NCI-H146 treated with DMSO at 0.1 percent for 48 hours (cell line): ENCODE measurements around the gene MUC3A.

ENCODE experiments used
- DNase-seq: peaks from one replicate; lab custom pipeline; 2025; ENCODE audit not compliant: unreplicated experiment; lab: John Stamatoyannopoulos, UW

Gene MUC3A

DNA sequence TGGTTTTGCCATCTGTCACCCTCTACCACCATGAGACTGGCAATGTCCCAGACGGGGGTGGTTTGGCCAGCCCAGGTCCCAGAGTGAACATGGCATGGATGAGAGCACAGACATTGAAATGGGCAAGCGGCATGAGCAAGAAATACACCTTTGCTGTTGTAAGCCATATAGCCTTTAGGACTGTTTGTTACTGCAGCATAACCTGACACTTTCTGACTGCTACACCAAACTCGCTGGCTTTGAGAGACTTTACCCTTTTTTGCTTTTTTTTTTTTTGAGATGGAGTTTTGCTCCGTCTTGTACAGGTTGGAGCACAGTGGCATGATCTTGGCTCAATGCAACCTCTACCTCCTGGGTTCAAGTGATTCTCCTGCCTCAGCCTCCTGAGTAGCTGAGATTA lies 5.2 kb upstream of the MUC3A start:
- no peak for DNase-seq

DNA sequence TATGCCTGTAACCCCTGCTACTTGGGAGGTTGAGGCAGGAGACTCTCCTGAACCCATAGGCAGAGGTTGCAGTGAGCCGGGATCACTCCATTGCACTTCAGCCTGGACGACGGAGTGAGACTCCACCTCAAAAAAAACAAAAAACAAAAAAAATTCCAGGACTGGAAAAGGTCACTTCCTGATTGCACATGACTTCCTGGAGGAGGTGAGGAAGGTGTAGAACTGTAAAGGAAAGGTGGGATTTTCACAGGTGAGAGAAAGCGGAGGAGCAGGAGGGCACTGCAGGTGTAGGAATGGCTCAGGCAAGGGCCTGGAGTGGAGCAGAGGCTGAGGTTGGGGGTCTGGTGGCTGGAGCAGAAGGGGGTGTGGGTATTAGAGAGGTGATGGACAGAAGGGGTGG lies 3.2 kb upstream of the MUC3A start:
- no peak for DNase-seq

DNA sequence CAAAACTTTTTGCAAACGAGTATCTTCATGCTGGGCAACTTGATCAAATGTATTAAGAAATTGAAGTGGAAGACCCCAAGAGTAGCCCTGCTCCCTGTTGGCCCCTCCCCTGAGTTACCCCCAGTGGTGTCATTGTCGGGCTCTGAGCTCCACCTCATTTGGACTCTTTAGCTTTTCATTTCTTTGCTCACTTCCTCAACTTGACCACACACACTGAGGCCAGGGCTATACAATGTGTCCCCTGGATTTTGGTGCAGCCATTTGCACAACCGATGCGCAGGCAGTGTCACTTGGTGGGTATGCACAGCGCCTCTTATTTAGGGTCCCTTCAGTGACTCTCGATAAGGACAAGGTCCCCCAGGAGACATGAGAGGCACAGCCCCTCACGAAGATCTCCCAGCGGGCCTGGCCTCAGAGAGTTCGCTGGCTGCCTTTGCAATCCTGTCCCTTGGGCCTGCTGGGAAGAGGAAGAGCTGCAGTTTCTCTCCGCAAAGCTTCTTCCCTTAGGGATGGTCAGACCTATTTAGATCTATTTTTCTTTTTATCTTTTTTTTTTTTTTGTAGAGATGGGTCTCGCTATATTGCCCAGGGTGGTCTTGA lies 2.5 kb upstream of the MUC3A start:
- no peak for DNase-seq

DNA sequence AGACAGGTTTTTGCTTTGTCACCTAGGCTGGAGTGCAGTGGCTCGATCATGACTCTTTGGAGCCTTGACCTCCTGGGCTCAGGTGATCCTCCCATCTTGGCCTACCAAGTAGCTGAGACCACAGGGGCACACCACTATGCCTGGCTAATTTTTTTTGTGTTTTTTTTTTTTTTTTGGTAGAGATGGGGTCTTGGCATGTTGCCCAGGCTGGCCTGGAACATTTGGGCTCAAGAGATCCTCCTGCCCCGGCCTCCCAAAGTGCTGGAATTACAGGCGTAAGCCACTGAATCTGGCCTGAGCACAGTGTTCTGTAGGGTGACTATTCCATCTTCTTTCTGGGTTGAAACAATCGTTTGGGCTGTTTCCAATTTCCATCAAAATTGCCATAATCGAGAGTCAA lies 1.5 kb upstream of the MUC3A start:
- no peak for DNase-seq

DNA sequence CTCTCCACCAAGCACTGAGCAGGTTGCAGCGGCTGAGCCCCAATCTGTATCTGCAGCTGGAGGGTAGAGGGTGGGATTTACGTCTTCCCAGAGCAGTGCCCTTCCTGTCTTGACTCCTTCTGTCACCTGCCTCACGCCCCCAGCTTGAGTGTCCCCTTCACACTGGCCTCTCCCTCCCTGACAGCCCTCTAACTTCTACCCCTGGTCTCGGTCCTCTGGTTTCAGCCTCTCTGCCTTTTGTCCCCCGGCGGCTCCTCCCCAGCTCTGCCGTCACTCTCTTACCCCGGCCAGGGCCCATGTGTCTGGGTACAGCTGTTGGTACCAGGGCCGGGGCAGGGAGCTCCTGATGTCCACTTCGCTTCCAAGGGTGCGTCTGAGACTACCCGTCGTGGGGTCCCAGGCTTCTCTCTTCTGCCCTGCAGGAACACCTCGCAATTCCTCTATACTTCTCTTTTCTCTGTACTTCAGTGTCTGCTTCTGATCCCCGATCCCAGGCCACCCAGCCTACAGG lies 654 bp downstream of the MUC3A start:
- no peak for DNase-seq

DNA sequence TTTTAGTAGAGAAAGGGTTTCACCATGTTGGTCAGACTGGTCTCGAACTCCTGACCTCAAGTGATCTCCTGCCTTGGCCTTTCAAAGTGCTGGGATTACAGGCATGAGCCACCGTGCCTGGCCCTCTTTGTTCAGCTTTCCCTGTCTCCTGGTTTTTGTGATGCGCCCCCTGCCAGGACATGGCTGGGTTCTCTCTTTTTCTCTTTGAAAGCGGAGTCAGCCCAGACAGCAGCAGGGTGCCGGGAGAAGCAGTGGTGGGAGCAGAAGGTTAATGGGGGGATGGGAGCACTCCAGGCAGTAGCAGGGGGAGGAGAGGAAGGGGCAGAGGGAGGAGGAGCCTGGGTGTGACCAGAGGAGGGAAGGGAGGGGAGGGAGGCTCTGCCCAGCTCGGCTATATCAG lies 1.8 kb downstream of the MUC3A start:
- no peak for DNase-seq

DNA sequence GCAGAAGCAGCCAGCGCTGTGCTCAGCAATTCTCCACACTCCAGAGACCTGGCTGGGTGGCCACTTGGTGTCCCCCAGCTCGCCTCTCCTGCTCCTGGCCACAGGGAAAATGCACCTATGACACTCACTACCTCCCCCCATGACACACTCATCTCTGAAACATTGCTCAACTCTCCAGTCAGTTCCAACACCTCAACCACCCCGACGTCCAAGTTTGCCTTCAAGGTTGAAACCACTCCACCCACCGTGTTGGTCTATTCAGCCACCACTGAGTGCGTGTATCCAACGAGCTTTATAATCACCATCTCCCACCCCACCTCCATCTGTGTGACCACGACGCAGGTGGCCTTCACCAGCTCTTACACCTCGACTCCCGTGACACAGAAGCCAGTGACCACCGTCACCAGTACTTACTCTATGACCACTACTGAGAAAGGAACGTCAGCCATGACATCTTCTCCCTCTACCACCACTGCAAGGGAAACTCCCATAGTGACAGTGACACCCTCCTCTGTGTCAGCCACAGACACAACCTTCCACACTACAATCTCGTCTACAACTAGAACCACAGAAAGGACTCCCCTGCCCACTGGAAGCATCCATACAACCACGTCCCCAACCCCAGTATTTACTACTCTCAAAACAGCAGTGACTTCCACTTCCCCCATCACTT lies 2.7 kb downstream of the MUC3A start:
- DNase-seq, result no peak

DNA sequence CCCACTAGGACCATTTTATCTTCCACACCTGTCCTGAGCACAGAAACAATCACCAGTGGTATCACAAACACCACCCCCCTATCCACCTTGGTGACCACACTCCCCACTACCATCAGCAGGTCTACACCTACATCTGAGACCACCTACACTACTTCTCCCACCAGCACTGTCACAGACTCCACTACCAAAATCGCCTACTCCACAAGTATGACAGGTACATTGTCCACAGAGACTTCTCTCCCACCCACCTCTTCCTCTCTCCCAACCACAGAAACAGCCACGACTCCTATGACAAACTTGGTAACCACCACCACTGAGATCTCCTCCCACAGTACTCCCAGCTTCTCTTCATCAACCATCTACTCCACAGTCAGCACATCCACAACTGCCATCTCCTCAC lies 3.3 kb downstream of the MUC3A start:
- no peak for DNase-seq

DNA sequence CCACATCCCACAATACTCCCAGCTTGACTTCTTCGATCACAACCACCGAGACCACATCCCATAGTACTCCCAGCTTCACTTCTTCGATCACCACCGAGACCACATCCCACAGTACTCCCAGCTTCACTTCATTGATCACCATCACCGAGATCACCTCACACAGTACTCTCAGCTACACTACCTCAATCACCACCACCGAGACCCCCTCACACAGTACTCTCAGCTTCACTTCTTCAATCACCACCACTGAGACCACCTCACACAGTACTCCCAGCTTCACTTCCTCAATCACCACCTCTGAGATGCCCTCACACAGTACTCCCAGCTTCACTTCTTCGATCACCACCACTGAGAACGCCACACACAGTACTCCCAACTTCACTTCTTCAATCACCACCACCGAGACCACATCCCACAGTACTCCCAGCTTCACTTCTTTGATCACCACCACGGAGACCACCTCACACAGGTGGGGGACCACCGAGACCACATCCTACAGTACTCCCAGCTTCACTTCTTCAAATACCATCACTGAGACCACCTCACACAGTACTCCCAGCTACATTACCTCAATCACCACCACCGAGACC lies 8.6 kb downstream of the MUC3A start:
- DNase-seq, result no peak

DNA sequence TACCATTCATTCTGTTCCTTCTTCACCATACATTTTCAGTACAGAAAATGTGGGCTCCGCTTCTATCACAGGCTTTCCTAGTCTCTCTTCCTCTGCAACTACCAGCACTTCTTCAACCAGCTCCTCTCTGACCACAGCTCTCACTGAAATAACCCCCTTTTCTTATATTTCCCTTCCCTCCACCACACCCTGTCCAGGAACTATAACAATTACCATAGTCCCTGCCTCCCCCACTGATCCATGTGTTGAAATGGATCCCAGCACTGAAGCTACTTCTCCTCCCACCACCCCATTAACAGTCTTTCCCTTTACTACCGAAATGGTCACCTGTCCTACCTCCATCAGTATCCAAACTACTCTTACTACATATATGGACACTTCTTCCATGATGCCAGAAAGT lies 10.6 kb downstream of the MUC3A start:
- DNase-seq, result no peak

DNA sequence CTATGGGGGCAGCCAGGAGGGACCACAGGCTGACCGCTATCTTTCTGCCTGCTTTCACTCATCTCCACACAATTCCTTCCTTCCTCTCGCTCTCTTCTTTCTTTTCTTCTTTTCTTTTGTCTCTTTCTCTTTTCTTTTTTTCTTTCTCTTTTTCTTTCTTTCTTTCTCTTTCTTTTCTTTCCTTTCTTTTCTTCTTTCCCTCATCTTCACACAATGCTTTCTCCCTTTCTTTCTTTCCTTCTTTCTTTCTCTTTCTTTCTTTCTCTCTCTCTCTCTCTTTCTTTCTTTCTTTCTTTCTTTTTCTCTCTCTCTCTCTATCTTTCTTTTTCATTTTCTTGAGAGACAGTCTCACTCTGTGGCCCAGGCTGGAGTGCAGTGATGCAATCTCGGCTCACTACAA lies 13.2 kb downstream of the MUC3A start:
- no peak for DNase-seq

DNA sequence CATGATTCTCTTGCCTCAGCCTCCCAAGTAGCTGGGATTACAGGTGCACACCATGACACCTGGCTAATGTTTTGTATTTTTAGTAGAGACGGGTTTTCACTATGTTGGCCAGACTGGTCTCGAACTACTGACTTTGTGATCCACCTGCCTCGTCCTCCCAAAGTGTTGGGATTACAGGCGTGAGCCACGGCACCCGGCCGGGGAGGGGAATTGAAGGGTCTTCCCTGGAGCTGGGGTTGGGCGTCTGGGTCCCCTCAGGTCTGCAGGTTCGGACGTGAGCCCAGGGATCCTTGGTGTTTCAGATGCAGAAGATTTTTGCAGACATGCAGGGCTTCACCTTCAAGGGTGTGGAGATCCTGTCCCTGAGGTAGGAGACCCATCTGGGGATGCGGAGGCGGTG lies 14.1 kb downstream of the MUC3A start:
- DNase-seq, result no peak

DNA sequence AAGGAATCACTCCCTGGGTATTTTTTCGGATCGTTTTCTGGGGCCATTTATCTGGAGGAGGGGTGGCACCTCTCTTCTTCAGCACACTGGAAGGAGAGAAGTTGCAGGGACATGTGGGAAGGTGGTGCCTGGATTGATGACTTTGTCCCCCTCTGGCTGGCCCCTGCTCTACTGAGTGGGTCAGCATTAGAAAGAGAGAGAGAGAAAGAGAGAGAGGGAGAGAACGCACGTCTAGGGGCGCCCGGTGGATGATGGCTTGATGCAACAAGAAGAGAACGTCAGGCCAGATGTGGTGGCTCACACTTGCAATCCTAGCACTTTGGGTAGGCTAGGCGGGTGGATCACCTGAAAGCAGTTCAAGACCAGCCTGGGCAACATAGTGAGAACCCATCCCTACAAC lies 14.5 kb downstream of the MUC3A start:
- DNase-seq, result no peak

DNA sequence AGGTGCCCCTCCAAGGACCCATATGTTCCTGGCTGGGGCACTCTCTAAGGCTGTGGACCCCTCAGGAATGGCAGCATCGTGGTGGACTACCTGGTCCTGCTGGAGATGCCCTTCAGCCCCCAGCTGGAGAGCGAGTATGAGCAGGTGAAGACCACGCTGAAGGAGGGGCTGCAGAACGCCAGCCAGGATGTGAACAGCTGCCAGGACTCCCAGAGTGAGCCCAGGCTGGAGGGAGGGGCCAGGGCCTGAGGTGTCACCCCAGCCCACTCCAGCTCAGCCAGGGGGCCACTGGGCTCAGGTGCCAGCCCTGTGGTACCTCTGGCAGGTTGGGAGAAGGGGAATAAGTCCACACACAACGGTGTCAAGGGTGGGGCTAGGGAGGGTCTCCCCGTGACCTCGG lies 15.3 kb downstream of the MUC3A start:
- DNase-seq, result no peak

DNA sequence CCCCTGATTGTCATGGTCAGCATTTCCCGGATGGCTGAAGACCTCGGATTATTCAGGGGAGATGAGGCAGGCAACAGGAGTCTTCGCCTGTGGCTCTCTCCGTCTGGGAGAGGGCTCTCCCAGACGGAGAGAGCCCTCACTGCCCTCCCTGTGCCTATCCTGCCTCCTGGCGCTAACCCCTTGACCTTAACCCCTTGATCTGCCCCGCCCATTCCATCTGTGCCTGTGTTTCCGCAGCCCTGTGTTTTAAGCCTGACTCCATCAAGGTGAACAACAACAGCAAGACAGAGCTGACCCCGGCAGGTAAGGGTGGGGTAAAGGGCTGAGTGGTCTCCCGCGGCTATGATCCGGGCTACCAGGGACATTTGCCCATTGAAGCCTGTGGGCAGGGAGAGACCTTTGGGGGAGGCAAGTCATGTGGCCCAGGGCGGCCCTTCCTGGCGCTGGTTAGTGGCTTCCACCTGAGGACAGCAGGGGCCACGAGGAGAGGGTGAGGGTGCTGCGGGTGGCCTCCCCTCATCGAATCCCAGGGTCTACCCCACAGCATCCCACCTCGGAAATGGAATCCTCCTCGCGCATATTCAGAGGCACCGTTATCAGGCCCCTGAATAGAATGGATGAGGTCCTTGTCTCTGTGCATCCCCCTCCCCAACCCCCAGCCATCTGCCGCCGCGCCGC lies 15.8 kb downstream of the MUC3A start:
- DNase-seq, result no peak

DNA sequence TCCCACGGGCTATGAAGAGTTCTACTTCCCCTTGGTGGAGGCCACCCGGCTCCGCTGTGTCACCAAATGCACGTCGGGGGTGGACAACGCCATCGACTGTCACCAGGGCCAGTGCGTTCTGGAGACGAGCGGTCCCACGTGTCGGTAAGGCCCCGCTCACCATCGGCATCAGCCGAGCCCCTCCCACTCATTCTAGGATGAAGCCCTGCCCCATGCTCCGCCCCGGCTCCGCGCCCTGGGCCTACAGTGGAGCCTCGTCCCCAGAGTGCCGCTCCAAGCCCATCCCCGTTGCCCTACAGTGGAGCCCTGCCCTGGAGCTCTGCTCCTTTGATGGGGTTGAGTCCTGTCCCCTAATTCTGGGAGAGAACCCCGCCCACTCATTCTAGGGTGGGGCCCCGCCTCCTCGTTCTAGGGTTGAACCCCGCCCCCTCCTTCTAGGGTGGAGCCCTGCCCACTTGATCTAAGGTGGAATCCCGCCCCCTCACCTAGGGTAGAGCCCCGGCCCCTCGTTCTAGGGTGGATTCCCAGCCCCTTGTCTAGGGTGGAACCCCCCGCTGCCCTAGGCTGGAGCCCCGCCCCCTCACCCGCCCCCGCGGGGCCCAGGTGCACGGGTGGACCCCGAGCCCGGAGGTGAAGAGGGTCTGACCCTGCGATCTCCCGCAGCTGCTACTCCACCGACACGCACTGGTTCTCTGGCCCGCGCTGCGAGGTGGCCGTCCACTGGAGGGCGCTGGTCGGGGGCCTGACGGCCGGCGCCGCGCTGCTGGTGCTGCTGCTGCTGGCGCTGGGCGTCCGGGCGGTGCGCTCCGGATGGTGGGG lies 16.6 kb downstream of the MUC3A start:
- DNase-seq, result no peak

DNA sequence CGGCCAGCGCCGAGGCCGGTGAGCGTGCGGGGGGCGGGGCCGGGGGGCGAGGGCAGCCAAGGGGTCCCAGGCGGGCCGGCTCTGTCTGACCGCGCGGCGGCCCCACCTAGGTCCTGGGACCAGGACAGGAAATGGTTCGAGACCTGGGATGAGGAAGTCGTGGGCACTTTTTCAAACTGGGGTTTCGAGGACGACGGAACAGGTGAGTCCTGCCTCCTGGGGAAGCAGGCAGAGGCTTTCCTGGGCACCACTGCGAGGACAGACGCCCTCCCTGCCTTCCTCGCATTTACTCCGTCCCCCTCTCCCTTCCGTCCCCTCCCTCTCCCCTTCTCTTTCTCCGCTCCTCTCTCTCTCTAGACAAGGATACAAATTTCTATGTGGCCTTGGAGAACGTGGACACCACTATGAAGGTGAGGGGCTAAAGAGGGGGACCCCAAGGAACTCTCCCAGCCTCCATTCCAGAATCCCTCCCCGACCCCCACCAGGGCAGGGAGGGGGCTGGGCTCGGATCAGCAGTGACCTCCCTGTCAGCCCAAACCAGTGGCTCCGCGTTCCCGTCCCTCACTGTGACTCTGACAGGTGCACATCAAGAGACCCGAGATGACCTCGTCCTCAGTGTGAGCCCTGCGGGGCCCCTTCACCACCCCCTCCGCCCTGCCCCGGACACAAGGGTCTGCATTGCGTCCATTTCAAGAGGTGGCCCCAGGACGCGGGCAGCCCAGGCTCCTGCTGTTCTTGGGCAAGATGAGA lies 17.4 kb downstream of the MUC3A start:
- no peak for DNase-seq

DNA sequence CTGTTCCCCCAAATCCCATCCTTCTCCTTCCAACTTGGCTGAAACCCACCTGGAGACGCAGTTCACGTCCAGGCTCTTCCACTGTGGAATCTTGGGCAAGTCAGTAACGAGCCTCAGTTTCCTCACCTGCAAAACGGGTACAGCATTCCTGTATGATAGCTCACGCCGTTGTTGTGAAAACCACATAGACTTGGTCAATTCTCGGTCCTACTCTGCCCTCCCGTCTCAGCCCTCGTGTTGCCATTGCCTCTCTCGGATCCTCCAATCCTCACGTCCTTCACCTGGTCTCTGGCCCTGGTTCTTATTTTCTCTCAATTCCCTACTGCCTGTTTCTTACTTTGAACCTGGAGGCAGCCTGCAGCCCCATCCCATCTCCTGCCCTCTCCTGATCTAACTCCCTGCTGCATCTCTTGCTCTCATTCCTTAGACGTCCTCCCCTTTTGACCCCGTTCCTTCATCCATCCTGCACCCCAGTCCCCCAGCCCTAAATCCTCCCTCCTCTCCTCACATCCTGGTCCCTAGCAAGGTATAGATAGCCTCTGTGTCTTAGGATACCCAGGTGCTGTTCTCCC lies 18.0 kb downstream of the MUC3A start:
- no peak for DNase-seq

DNA sequence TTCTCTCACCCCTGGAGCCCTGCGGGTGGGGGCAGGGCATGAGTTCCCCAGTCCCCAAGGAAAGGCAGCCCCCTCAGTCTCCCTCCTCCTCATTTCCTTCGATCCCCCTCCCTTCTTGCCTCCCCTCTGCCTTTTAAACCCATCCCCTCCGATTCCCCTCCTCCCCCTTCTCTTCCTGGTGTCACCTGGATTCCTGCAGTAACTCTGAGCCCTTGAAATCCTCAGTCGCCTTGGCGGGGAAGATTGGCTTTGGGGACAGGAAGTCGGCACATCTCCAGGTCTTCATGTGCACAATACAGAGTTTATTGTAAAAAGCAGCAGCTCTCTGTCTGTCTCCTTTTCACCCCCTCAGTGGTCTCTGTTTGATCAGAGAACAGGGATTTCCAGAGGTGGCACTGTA lies 18.7 kb downstream of the MUC3A start:
- no peak for DNase-seq

DNA sequence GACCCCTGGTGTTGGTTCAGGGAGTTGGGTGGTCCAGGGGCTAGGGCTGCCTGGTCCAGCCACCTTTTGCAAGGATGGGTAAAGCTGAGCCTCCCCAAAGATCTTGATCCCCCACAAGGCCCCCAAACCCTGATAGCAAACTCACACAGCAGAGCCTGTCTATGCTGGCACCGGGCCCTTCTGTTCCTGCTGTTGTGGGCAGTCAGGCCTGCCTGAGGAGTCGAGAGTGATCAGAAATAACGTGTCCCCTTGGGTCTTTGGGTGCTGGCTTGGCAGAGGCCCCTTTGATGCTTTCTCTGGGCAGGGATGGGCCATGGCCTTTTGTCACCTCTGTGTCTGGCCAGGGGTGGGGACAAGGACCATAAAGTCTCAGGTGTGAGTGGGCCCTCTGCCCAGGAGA lies 19.3 kb downstream of the MUC3A start:
- DNase-seq, result no peak
